ENCODE data around the gene LIPA. TPM values are rescaled to one million over a fixed set of nuclear protein-coding genes. Genes with fewer than 3 reads are reported as not detected.

Gene LIPA
- polyA plus RNA-seq, 1 donor = 194 TPM

GRCh38 chr10:89241486-89242344 is 9.9 kb downstream of the LIPA start:
- no CpG with 5 or more reads among the region's 3 CpGs for WGBS (ENCODE audit: insufficient coverage, low lambda C conversion rate)
- no peak for DNase-seq
- H3K27me3 ChIP-seq (ENCODE audit: control insufficient read depth, insufficient read depth, low read length) = no peaks in the 10 kb centered on the region
- H3K4me3 ChIP-seq (ENCODE audit: low read length) = no peak overlapping the region
- H3K36me3 ChIP-seq (ENCODE audit: control insufficient read depth, insufficient read depth, low read length) = peaks cover 27% of the 10 kb centered on the region
- H3K9me3 ChIP-seq (ENCODE audit: control insufficient read depth, low read depth, low read length) = no peaks in the 10 kb centered on the region
- H3K27ac ChIP-seq (ENCODE audit: low read length) = no peak overlapping the region
- H3K4me1 ChIP-seq (ENCODE audit: control insufficient read depth, insufficient read depth, low read length) = peaks cover 6% of the 10 kb centered on the region

DNA sequence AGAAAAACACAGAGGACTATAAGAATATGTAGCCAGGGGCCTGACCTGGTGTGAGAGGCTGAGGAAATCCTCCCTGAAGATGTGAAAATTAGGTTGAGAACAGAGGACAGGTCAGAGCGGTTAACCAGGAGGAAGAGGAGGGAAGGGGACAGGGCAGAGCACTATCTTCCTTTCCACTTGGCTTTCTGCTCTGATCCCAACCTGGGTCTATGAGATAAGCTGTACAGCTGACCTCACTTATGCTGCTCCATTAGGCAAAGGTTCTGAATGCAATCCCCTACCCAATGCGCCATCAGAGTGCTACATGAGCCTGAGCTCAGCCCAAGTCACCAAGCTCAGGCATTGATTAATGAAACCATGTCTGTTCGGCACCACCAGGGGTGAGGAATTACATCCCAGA is 10.5 kb downstream of the LIPA start:
- Histone ChIP-seq H3K4me3 (ENCODE audit: low read length) (no peak overlapping the region), H3K4me1 (ENCODE audit: control insufficient read depth, insufficient read depth, low read length) (peaks cover 6% of the 10 kb centered on the region), H3K27ac (ENCODE audit: low read length) (no peak overlapping the region), H3K36me3 (ENCODE audit: control insufficient read depth, insufficient read depth, low read length) (peaks cover 27% of the 10 kb centered on the region), H3K9me3 (ENCODE audit: control insufficient read depth, low read depth, low read length) (no peaks in the 10 kb centered on the region), H3K27me3 (ENCODE audit: control insufficient read depth, insufficient read depth, low read length) (no peaks in the 10 kb centered on the region)
- no peak for DNase-seq
- no CpG with 5 or more reads among the region's 3 CpGs for WGBS (ENCODE audit: insufficient coverage, low lambda C conversion rate)

GRCh38 chr10:89240519-89240918 is 11.1 kb downstream of the LIPA start:
- H3K27ac ChIP-seq (ENCODE audit: low read length) = no peak overlapping the region
- DNase-seq = no peak
- no peak overlapping the region for H3K4me3 ChIP-seq (ENCODE audit: low read length)
- peaks cover 27% of the 10 kb centered on the region for H3K36me3 ChIP-seq (ENCODE audit: control insufficient read depth, insufficient read depth, low read length)
- no CpG with 5 or more reads among the region's 3 CpGs for WGBS (ENCODE audit: insufficient coverage, low lambda C conversion rate)
- no peaks in the 10 kb centered on the region for H3K9me3 ChIP-seq (ENCODE audit: control insufficient read depth, low read depth, low read length)
- peaks cover 6% of the 10 kb centered on the region for H3K4me1 ChIP-seq (ENCODE audit: control insufficient read depth, insufficient read depth, low read length)
- no peaks in the 10 kb centered on the region for H3K27me3 ChIP-seq (ENCODE audit: control insufficient read depth, insufficient read depth, low read length)

DNA sequence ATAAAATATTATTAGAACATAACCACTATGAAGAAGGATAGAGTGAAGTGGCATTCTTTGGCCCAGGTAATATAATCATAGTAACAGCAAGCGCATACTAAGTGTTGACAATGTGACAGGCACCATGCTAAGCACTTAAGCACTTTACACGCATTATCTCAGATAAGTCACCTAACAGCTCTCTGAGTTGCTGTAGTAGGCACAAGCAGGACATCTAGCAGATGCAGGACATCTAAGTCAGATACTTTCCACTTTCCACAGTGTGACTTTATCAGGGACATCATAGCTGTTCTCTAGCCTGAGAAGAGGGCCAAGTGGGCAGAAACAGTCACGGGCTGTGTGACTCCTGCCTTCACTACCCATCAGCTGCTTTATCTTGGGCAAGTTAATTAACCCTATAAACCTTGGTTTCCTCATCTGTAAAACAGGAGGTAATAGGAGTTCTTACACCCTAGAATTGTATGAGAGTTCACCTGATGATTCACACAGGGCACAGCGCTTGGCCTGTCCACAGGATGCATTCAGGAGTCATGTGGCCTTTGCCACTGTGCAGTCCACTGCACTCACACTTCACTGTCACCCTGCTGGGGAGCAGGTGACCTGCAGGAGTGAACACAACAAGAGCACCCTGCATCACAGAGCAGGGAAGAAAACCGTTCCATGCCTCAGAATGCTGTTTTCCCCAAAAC is 12.5 kb downstream of the LIPA start:
- no CpG with 5 or more reads among the region's 5 CpGs for WGBS (ENCODE audit: insufficient coverage, low lambda C conversion rate)
- H3K36me3 ChIP-seq (ENCODE audit: control insufficient read depth, insufficient read depth, low read length) = peaks cover 36% of the 10 kb centered on the region
- H3K27ac ChIP-seq (ENCODE audit: low read length) = no peak overlapping the region
- H3K4me3 ChIP-seq (ENCODE audit: low read length) = no peak overlapping the region
- H3K4me1 ChIP-seq (ENCODE audit: control insufficient read depth, insufficient read depth, low read length) = peaks cover 6% of the 10 kb centered on the region
- no peaks in the 10 kb centered on the region for H3K9me3 ChIP-seq (ENCODE audit: control insufficient read depth, low read depth, low read length)
- no peak for DNase-seq
- H3K27me3 ChIP-seq (ENCODE audit: control insufficient read depth, insufficient read depth, low read length) = no peaks in the 10 kb centered on the region

DNA sequence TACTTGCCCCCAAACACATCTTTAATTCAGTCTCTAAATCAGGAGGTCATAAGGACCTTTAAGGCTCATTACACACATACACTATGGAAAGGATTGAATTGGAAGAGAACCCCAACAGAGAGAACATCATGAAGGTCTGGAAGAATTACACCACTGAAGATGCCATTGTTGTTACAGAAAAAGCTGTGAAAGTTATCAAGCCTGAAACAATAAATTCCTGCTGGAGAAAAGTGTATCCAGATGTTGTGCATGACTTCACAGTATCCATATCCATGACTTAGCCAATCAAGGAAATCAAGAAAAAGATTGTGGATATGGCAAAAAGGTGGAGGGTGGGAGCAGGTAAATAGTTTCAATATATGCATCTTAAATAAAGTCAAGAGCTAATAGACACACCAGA is 13.7 kb downstream of the LIPA start:
- Histone ChIP-seq H3K9me3 (ENCODE audit: control insufficient read depth, low read depth, low read length) (no peaks in the 10 kb centered on the region), H3K4me3 (ENCODE audit: low read length) (no peak overlapping the region), H3K36me3 (ENCODE audit: control insufficient read depth, insufficient read depth, low read length) (peaks cover 36% of the 10 kb centered on the region), H3K27me3 (ENCODE audit: control insufficient read depth, insufficient read depth, low read length) (no peaks in the 10 kb centered on the region), H3K27ac (ENCODE audit: low read length) (no peak overlapping the region), H3K4me1 (ENCODE audit: control insufficient read depth, insufficient read depth, low read length) (peaks cover 6% of the 10 kb centered on the region)
- DNase-seq = no peak

DNA sequence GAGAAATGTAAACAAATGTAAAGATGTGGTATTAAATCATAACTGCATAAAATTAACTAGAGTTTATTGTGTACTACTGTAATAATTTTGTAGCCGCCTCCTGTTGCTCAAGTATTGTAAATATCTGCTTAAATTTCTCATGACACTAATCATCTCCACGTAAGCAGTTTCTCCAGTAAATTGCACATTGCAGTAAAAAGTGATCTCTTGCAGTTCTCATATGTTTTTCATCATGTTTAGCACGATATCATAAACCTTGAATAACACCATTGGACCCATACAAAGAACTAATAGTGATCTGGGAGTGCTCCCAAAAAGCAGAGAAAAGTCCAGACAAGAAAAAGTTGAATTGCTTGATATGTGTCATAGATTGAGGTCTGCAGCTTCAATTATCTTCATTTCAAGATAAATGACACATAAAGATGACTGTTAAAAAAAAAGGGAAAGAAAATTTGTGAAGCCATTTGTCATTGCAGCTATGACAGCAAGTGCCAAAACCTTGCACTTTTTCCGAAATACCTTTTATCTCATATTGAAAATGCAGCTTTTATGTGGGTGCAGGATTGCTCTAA is 15.3 kb downstream of the LIPA start:
- Histone ChIP-seq H3K27ac (ENCODE audit: low read length) (no peak overlapping the region), H3K27me3 (ENCODE audit: control insufficient read depth, insufficient read depth, low read length) (no peaks in the 10 kb centered on the region), H3K36me3 (ENCODE audit: control insufficient read depth, insufficient read depth, low read length) (peaks cover 38% of the 10 kb centered on the region), H3K4me1 (ENCODE audit: control insufficient read depth, insufficient read depth, low read length) (no peaks in the 10 kb centered on the region), H3K4me3 (ENCODE audit: low read length) (no peak overlapping the region), H3K9me3 (ENCODE audit: control insufficient read depth, low read depth, low read length) (no peaks in the 10 kb centered on the region)
- WGBS (ENCODE audit: insufficient coverage, low lambda C conversion rate) = 93% methylated on average over 2 of the region's 4 CpGs
- DNase-seq = no peak

- Histone ChIP-seq H3K4me3 (ENCODE audit: low read length) (no peak overlapping the region), H3K9me3 (ENCODE audit: control insufficient read depth, low read depth, low read length) (no peaks in the 10 kb centered on the region), H3K27me3 (ENCODE audit: control insufficient read depth, insufficient read depth, low read length) (no peaks in the 10 kb centered on the region), H3K27ac (ENCODE audit: low read length) (no peak overlapping the region), H3K36me3 (ENCODE audit: control insufficient read depth, insufficient read depth, low read length) (peaks cover 33% of the 10 kb centered on the region), H3K4me1 (ENCODE audit: control insufficient read depth, insufficient read depth, low read length) (no peaks in the 10 kb centered on the region)
- WGBS (ENCODE audit: insufficient coverage, low lambda C conversion rate) = no CpG with 5 or more reads among the region's 12 CpGs
- no peak for DNase-seq
Observed at GRCh38 chr10:89235073-89235798, 16.3 kb downstream of the LIPA start.

- Histone ChIP-seq H3K27me3 (ENCODE audit: control insufficient read depth, insufficient read depth, low read length) (no peaks in the 10 kb centered on the region), H3K4me1 (ENCODE audit: control insufficient read depth, insufficient read depth, low read length) (no peaks in the 10 kb centered on the region), H3K27ac (ENCODE audit: low read length) (no peak overlapping the region), H3K9me3 (ENCODE audit: control insufficient read depth, low read depth, low read length) (no peaks in the 10 kb centered on the region), H3K36me3 (ENCODE audit: control insufficient read depth, insufficient read depth, low read length) (peaks cover 25% of the 10 kb centered on the region), H3K4me3 (ENCODE audit: low read length) (no peak overlapping the region)
- 100% methylated on average over 1 of the region's 2 CpGs for WGBS (ENCODE audit: insufficient coverage, low lambda C conversion rate)
- no peak for DNase-seq
Observed at GRCh38 chr10:89233033-89233432, 18.5 kb downstream of the LIPA start.

DNA sequence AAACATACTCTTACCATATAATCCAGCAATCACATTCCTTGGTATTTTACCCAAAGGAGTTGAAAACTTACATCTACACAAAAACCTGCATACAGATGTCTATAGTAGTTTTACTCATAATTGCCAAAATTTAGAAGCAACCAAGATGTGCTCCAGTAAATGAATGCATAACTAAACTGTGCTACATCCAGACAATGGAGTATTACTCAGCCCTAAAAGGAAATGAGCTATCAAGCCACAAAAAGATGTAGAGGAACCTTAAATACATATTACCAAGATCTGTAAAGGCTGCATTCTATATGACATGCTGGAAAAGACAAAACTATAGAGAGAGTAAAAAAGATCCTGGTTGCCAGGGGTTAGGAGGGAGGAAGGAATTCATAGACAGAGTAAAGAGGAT is 22.6 kb downstream of the LIPA start:
- Histone ChIP-seq H3K4me1 (ENCODE audit: control insufficient read depth, insufficient read depth, low read length) (no peaks in the 10 kb centered on the region), H3K4me3 (ENCODE audit: low read length) (no peak overlapping the region), H3K36me3 (ENCODE audit: control insufficient read depth, insufficient read depth, low read length) (peaks cover 31% of the 10 kb centered on the region), H3K27ac (ENCODE audit: low read length) (no peak overlapping the region), H3K27me3 (ENCODE audit: control insufficient read depth, insufficient read depth, low read length) (no peaks in the 10 kb centered on the region), H3K9me3 (ENCODE audit: control insufficient read depth, low read depth, low read length) (no peaks in the 10 kb centered on the region)
- no peak for DNase-seq

DNA sequence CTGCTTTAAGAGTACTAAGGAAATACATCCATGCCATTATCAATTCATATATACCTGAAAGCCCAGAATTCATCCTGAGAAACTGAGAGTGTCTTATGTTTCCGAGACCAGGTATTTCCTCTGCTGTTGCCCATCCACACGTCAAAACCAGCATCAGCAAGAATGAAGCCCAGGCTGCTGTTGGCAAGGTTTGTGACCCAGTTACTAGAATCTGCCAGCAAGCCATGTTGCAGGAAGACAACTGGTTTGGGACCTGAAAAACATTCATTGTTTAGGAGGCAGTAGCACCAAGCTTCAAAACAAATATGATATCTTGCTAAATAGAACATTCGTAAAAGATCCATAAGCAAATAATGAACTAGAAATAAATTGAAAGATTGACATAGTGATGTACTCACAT is 23.4 kb downstream of the LIPA start:
- H3K4me1 ChIP-seq (ENCODE audit: control insufficient read depth, insufficient read depth, low read length) = no peaks in the 10 kb centered on the region
- no CpG with 5 or more reads among the region's 3 CpGs for WGBS (ENCODE audit: insufficient coverage, low lambda C conversion rate)

More for the DNA sequence above, 23.4 kb downstream of the LIPA start:
- no peak overlapping the region for H3K4me3 ChIP-seq (ENCODE audit: low read length)
- DNase-seq = no peak
- no peak overlapping the region for H3K27ac ChIP-seq (ENCODE audit: low read length)
- peaks cover 34% of the 10 kb centered on the region for H3K36me3 ChIP-seq (ENCODE audit: control insufficient read depth, insufficient read depth, low read length)
- no peaks in the 10 kb centered on the region for H3K27me3 ChIP-seq (ENCODE audit: control insufficient read depth, insufficient read depth, low read length)
- no peaks in the 10 kb centered on the region for H3K9me3 ChIP-seq (ENCODE audit: control insufficient read depth, low read depth, low read length)
